GM21526 (cell line): ENCODE measurements around the gene CFAP141.
"Not testable (repeated sequence)": the region's sequence is repeated elsewhere in the genome, so short reads cannot be mapped to it uniquely, and the experiment has no call there.

ENCODE experiments used
- ATAC-seq: cut with Tn5 transposase; IDR thresholded peaks from one replicate; pipeline ENCODE4 v1.9.1; 2021; ENCODE audit warnings: moderate library complexity; ENCODE audit not compliant: unreplicated experiment, low FRiP score

The CFAP141 gene

GRCh38 chr1:154208677-154209388 lies 2.7 kb upstream of the CFAP141 start:
- ATAC-seq: no peak

DNA sequence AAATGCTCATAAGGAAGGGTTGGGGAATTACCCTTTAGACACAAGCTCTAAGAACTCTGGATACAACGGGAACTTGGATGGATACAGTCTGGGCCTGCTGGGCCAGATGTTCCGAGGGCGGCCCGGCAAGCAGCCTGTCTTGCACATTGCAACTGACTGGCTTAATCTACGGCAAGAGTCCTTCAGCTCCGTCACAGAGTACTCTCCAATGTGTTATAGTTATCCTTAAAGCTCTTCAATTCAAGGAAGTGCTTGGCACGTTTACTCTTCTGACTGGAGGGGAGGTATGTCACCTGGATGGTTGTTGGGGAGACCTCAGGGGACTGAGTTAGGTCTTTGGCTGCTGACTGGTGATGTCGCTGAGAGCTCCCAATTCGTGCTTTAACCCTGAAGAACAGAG lies 1.1 kb upstream of the CFAP141 start:
- ATAC-seq: no peak

DNA sequence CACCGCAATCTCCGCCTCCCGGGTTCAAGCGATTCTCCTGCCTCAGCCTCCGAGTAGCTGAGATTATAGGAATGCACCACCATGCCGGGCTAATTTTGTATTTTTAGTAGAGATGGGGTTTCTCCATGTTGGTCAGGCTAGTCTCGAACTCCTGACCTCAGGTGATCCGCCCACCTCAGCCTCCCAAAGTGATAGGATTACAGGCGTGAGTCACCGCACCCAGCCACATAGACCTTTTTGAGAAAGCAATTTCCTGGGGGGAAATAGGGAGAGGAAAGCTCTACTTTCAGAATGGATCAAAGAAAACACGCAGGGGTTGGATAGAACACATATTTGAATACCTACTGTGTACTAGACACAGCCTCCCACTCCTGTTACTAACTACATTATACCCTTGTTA lies 355 bp downstream of the CFAP141 start:
- not testable (repeated sequence) for ATAC-seq

GRCh38 chr1:154199563-154199879 lies 6.6 kb downstream of the CFAP141 start:
- no peak for ATAC-seq

DNA sequence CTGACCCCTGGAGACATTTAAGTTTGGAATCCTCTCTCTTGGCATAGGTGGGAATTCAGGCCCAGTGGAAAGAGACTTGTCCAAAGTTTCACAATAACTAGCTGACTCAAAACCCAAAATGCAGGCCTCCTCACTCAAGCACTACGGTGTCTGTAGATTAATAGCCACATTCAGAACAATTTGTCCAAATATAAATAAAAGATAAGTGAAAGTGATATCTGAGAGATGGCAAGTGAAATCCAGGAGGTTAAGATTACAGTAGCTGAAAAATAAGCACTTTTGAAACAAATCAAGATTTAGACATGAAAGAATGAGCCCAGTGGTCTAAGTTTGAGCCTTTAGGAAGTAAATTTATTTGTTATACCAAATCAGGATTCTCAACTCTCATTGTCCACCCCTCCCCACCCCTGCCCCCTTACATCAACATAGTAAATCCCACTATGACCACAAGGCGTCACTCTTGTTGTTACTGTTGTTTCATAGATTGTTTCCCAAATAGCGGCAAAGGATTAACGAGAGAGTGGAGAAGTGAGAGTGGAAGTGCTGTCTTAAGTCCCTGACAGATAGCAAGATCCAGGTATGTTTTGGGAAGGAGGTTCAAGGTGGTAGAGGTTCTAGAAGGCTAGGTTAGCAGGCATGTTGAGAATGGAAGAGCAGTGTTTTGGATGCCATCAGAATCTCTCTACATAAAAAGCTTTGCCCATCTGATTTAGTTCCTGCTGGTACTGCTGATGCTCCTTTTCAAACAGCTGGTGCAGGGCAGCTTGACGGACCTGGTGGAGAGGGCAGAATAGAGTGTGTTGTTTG lies 7.2 kb downstream of the CFAP141 start:
- ATAC-seq: no peak

- no peak for ATAC-seq
Observed at GRCh38 chr1:154193821-154194220, 12.3 kb downstream of the CFAP141 start.

DNA sequence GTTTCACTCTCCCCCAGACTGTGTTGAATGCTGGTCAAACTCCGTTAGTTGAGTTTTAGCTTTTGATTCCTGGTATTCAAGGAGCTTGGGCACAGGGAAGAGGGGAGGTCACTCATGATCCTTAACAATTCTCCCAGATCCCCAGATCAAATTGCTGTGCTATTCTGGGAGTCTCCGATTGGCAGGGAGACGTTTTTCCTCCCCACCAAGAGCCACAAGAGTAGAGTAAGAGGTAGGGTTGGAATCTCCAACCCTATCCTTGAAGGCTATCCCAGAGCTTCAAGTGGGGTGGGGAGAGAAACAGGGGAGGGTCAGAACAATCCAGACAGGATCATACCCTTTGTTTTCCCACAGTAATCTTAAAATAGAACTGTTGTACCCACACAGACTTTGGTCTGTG lies 13.7 kb downstream of the CFAP141 start:
- no peak for ATAC-seq

- no peak for ATAC-seq
Observed at GRCh38 chr1:154191990-154192461, 14.1 kb downstream of the CFAP141 start, which contains the start of gene TPM3. Gene TPM3, minus strand, starts transcription at chr1:154192100. Its CDS starts 82 bp downstream, at chr1:154192018.

- ATAC-seq: no peak
Observed at GRCh38 chr1:154190550-154190949, 15.6 kb downstream of the CFAP141 start.

GRCh38 chr1:154186852-154187501 lies 19.2 kb downstream of the CFAP141 start:
- no peak for ATAC-seq

DNA sequence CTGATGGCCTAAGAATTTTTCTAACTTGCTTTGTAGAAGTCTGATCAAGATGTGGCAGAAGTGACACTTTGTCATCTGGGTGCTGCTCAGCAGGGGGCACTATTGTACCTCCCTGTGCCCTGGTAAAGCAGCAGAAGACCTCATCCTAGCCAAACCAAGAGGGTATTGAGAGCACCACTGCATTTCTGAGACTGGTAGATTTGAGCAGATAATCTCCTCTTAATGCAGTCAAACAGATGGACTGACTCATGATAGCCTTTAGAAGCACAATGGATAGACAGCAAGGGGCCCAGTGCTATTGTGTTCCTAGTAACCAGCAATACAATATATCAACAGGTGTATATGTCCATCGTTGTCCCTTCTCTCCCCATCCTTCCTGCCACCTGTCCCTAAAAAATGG lies 20.0 kb downstream of the CFAP141 start:
- no peak for ATAC-seq

DNA sequence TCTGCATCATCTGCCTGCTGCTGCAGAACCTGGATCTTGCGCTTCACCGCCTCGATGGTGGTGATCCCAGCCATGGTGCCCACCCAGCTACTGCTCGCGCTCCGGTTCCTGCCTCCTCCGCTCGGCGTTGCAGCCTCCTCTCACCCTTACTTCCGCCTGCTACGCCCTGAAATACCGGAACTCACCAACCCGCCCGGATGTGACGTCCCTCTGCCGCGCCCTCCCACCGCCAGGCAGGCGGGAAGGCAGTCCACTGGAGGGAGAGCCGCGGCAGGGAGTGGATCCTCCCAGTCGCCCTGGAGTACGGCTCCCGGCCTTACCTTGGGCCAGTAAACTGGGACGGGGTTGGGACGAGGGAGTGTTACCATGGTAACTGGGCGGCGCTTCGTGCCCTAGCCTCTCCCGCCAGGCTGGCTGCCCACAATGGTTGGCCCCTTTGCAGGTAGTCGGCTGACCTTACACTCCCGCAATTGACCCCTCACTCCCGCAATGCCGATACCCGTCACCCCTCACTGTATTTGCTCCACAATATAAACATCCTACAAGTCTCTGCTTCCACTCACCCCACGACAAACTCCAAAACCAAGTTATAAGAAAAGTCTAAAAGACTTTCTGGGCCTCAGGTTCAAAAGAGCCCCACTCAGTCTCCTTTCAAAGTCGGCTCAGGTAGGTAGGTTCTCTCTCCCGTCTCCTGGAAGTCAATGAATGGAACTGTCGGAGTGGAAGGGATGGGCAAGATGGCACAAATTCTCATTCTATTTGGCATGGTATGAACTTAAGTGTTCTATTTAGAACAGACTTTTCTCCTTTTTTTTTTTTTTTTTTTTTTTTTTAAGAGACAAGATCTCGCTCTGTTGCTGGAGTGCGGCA lies 22.9 kb downstream of the CFAP141 start:
- peak; percentile 60 for ATAC-seq

DNA sequence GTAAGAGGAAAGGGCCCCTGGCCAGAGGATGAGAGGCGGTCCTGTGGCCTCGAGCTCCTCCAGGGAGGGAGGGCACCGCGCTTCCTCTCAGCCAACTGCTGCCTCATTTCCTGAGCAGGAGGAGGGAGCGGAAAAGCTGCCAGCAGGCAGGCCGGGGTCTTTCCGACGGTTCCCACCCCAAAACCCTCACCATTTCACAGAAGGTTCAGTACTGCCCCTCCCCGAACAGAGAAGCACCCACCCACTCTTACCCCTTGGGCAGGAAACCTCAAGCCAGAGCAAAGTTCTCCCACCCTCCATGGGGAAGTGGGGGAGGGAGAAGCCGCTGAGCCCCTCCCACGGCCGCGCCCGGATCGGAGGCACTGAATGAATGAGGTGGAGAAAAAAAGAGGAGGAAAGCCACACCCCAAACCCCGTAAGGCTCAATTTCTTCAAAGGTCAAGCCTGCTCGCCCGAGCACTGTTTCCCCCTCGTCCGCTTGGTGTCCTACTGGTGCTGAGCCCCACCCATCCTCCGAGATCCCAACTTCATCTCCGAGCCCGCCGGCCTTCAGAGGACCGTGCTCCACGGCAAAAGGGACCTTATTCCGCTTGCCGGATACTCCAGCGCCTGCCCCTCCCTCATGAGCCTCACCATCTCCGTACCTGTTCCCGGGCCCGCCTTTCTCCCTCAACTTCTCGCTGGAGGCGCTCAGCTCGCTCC lies 23.6 kb downstream of the CFAP141 start:
- peak; percentile 38 for ATAC-seq

DNA sequence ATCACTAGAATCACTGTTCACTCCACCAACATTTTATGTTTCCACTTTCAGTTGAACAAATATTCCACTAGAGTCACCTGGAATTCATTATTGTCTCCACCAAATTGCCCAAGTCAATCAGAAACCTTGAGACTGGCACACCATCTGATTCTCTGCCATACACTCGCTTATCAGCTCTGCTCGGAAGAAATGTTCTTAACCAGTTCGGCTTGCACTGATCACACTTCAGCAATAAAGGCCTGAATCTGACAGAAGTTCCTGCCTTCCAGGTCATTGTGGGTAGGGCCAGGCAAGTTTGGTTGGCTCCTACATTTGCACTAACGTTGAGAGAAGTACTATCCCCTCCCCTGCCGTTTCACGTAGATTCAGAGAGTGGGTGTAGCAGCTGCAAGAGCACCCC lies 24.2 kb downstream of the CFAP141 start:
- ATAC-seq: no peak

DNA sequence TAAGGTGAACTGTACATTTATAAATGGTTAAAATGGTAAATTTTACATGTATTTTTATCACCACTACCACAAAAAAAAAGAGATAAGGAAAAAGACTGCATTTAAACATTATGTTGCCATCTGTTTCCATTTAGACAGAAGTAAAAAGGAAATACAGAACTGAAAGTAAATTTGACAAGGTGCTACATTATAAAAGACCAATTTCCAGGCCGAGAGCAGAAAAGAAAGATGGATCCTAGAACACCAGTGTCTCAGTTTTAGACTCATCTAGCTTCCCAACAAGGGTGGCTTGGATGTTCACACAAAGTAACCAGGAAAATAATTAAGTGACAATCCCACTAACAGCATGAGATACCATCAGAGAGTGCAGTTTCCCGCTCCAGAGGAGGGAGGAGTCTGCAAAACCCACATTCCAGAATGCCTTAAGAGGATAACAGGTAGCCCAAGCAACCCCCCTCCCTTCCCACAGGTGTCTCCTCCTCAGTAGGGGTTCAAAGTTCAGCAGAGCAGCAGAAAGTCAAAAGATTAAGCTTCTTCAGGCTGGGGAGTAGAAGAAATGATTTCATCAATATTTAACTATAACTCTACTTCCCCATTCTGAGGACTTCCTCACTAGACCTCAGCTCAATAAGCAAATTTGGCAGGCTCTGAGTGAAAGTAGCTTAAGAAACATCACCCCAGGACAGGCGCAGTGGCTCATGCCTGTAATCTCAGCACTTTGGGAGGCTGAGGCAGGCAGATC lies 26.0 kb downstream of the CFAP141 start:
- no peak for ATAC-seq

DNA sequence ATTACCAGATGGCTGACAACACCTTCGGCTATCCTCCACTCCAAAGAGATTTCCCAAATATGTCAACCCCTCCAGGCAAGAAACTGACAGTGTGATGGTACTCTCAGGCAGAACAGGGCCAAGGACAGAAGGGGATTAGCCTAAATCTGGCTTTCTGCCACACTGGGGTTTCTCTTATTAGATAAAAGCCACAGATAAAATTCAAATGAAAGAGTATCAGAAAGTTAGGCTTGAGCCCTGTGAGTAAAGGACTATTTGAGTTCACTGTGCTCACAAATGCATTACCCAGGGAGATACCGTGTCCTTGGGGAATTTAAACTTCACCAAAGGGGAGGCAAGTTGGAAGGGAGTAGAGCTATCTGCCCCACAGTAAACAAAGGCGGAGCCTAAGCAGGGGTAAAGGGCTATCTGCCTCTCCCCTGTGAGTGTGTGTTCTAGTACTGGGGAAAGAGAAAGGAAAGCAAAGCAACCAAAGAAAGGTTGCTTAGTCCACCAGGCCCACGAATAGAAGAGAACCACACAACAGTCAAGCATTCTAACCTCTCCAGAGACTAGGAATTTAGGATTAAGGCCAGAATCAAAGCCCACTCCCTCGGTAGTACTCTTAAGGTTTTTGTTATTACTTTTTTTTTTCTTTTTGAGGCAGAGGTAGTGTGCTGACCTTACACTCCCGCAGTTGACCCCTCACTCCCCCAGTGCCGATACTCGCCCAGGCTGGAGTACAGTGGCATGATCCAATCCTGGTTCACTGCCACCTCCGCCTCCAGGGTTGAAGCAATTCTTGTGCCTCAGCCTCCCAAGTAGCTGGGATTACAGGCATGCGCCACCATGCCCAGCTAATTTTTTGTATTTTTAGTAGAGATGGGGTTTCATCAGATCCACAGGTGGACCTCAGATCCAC lies 27.0 kb downstream of the CFAP141 start:
- no peak for ATAC-seq

DNA sequence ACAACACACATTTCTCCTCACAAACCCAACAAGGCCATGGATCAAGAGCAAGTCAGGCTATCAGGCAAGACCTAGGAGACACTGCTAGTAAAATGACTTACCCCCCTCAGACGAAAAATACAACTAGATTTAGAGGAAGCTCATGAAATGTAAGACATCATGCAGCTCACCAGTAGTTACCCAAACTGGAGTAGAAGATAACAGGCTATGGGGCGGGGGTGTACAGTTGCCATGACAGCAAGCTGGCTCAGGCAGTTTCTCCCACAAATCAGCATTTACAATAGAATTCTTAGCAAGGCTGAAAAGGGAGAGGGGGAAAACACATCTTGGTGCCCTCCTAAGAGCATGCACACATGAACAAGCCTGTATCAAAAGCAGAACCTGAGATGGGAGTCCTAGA lies 28.1 kb downstream of the CFAP141 start:
- ATAC-seq: no peak

DNA sequence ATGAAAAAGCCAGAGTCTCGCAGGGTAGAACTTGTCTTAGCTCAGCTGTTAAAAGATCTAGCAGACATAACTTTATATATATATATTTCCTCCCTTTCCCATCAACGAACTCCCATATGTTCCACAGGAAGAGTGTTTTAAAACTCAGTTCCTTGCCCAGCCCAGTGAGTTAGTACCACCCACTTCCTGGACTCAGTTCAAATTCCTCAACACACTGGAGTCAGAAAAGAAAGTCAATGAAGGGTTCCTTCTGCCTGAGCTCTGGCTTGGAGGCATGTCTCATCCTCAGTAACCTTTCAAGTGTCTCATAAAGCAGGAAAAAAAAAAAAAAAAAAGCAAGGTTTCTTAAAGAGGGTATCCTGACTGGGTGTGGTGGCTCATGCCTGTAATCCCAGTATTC lies 29.8 kb downstream of the CFAP141 start:
- no peak for ATAC-seq
